ENCODE data around the gene EEF1A2.

DNA sequence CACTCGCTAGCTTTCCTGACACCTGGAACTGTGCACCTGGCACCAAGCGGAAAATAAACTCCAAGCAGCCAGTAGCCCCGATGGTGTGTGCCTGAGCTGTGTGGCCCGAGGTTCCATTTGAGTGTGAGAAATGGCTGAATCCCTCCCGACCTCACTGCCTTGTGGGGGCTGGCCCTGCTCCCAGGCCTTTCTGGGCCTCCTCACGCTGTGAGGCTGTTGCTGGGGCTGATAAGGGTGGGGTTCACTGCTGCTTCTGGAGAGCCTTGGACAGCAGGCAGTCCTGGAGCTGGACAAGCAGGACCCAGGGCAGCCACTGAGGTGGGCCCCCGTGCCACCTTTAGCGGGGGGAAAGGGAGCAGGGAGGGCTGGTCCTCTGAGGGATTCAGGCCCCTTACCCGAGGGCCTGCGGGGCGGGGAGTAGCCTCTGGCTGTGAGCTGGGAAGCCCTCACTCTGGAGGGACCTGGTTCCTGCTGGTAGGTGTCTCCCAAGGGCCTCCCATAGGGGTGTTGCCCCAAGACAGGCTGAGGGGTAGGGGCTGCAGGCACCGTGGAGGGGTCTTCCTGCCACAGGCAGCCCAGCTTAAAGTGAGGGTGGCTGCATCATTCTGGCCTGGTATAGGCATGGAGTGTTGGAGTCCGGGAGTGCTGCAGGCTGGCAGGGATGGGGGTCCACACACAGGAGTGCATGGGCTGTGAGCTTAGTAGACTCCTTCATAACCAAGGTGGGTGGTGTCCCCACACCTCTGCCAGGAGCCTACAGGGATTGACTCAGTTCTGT lies 23.4 kb upstream of the EEF1A2 start:
- TF ChIP-seq ISL1 (CRISPR knock-in tag; IDR thresholded peaks at IDR 0.05) (no peak), TCF4 (CRISPR knock-in tag; IDR thresholded peaks at IDR 0.05; ENCODE audit: borderline replicate concordance) (no peak), GLIS3 (CRISPR knock-in tag; IDR thresholded peaks at IDR 0.05) (no peak), TOX (CRISPR knock-in tag; IDR thresholded peaks at IDR 0.05; ENCODE audit: borderline replicate concordance) (no peak), ZFP3 (CRISPR knock-in tag; IDR thresholded peaks at IDR 0.05) (no peak), ZNF70 (CRISPR knock-in tag; IDR thresholded peaks at IDR 0.05) (no peak), ZNF565 (CRISPR knock-in tag; conservative IDR thresholded peaks at IDR 0.05; ENCODE audit: low read depth) (no peak)
- TF ChIP-seq, protein P1, sequence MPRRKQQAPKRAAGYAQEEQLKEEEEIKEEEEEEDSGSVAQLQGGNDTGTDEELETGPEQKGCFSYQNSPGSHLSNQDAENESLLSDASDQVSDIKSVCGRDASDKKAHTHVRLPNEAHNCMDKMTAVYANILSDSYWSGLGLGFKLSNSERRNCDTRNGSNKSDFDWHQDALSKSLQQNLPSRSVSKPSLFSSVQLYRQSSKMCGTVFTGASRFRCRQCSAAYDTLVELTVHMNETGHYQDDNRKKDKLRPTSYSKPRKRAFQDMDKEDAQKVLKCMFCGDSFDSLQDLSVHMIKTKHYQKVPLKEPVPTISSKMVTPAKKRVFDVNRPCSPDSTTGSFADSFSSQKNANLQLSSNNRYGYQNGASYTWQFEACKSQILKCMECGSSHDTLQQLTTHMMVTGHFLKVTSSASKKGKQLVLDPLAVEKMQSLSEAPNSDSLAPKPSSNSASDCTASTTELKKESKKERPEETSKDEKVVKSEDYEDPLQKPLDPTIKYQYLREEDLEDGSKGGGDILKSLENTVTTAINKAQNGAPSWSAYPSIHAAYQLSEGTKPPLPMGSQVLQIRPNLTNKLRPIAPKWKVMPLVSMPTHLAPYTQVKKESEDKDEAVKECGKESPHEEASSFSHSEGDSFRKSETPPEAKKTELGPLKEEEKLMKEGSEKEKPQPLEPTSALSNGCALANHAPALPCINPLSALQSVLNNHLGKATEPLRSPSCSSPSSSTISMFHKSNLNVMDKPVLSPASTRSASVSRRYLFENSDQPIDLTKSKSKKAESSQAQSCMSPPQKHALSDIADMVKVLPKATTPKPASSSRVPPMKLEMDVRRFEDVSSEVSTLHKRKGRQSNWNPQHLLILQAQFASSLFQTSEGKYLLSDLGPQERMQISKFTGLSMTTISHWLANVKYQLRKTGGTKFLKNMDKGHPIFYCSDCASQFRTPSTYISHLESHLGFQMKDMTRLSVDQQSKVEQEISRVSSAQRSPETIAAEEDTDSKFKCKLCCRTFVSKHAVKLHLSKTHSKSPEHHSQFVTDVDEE (CRISPR knock-in tag; IDR thresholded peaks at IDR 0.05), result no peak
- TF ChIP-seq, protein P2, sequence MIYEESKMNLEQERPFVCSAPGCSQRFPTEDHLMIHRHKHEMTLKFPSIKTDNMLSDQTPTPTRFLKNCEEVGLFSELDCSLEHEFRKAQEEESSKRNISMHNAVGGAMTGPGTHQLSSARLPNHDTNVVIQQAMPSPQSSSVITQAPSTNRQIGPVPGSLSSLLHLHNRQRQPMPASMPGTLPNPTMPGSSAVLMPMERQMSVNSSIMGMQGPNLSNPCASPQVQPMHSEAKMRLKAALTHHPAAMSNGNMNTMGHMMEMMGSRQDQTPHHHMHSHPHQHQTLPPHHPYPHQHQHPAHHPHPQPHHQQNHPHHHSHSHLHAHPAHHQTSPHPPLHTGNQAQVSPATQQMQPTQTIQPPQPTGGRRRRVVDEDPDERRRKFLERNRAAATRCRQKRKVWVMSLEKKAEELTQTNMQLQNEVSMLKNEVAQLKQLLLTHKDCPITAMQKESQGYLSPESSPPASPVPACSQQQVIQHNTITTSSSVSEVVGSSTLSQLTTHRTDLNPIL (CRISPR knock-in tag; IDR thresholded peaks at IDR 0.05; ENCODE audit: low read depth), result no peak

Data from SK-N-SH treated with all-trans-retinoic acid at 6 μM for 48 hours (cell line).